ENCODE measurements around the gene HEXB. TPM values are rescaled to one million over a fixed set of nuclear protein-coding genes. Genes with fewer than 3 reads are reported as not detected.

Gene HEXB
- total RNA-seq, 1 experiment from 2014 or later: 248 TPM

DNA sequence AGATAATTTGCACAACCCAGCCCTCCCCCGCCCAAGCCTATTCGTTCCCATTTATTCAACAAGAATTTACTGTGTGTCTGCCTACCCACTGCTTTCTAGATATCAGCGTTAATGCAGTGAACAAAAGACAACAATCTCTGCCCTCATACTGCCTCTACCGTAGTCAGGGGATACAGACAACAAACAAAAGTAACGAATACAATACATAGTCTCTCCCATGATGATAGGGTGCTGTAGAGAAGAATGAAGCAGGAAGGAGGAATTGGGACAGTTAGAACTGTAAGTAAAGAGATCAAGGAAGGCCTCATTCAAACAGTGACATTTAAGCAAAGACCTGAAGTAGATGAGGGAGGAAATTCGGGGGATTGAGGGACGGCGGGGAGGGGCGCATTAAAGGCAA, 80.2 kb downstream of the HEXB start:
- H3K36me3 ChIP-seq (ENCODE audit: control insufficient read depth, insufficient read depth, low read length): peaks cover 26% of the 10 kb centered on the region
- H3K9me3 ChIP-seq (ENCODE audit: control insufficient read depth, insufficient read depth, low read depth, low read length): no peaks in the 10 kb centered on the region
- CTCF ChIA-PET: no interaction called here
- H3K4me3 ChIP-seq (ENCODE audit: low read depth in 2 of 2, low read length in 2 of 2): peak overlapping the region in 1 of 2 experiments; percentile 99; a peak in 2 of 4 replicates
- H3K27me3 ChIP-seq (ENCODE audit: control insufficient read depth, insufficient read depth, low read length): no peaks in the 10 kb centered on the region
- H3K4me1 ChIP-seq (ENCODE audit: control insufficient read depth, insufficient read depth, low read length): peaks cover 27% of the 10 kb centered on the region
- TF ChIP-seq CTCF (IDR thresholded peaks at IDR 0.05) (no peak), POLR2AphosphoS5 (IDR thresholded peaks at IDR 0.05; ENCODE audit: low read depth, low read length) (no peak), SIN3A (IDR thresholded peaks at IDR 0.05; ENCODE audit: borderline replicate concordance, insufficient read depth, low read depth, low read length) (no peak), TCF7L2 (IDR thresholded peaks at IDR 0.05; ENCODE audit: low read depth, low read length) (no peak), REST (IDR thresholded peaks at IDR 0.05; ENCODE audit: insufficient read depth in 1 of 2, low read depth in 2 of 2, low read length in 1 of 2) (no peak)
- intact Hi-C loops (cut with micrococcal nuclease; ENCODE audit: unreplicated experiment) (loop anchor here (10.0 kb wide), 1 partner anchor 150 kb away; no protein-coding TSS in a partner anchor), in situ Hi-C loops (cut with HindIII; ENCODE audit: low pct_unique_long_range_greater_than_20kb, low sequenced_read_pairs) (no loop called here)
- DNase-seq (ENCODE audit: low read depth, low spot score) (no peak), ATAC-seq (no peak)
- POLR2A ChIA-PET: no interaction called here
- peak overlapping the region; percentile 98 for H3K27ac ChIP-seq (ENCODE audit: low read length)
- no TSS peak for BruUV-seq (replicated peaks)

- BruUV-seq (replicated peaks): no TSS peak
- intact Hi-C loops (cut with micrococcal nuclease; ENCODE audit: unreplicated experiment): loop anchor here (10.0 kb wide), 1 partner anchor 149 kb away; no protein-coding TSS in a partner anchor
Observed at GRCh38 chr5:74765929-74766328, 80.9 kb downstream of the HEXB start.

More at GRCh38 chr5:74765929-74766328, 80.9 kb downstream of the HEXB start:
- Histone ChIP-seq H3K27me3 (ENCODE audit: control insufficient read depth, insufficient read depth, low read length) (no peaks in the 10 kb centered on the region), H3K4me3 (ENCODE audit: low read depth in 2 of 2, low read length in 2 of 2) (peak overlapping the region; percentile 99 to 100), H3K4me1 (ENCODE audit: control insufficient read depth, insufficient read depth, low read length) (peaks cover 27% of the 10 kb centered on the region), H3K27ac (ENCODE audit: low read length) (peak overlapping the region; percentile 98), H3K9me3 (ENCODE audit: control insufficient read depth, insufficient read depth, low read depth, low read length) (no peaks in the 10 kb centered on the region), H3K36me3 (ENCODE audit: control insufficient read depth, insufficient read depth, low read length) (peaks cover 32% of the 10 kb centered on the region)
- DNase-seq (ENCODE audit: low read depth, low spot score) (no peak), ATAC-seq (no peak)
- ChIA-PET CTCF (no interaction called here), POLR2A (no interaction called here)
- TF ChIP-seq TCF7L2 (IDR thresholded peaks at IDR 0.05; ENCODE audit: low read depth, low read length) (no peak), REST (IDR thresholded peaks at IDR 0.05; ENCODE audit: insufficient read depth in 1 of 2, low read depth in 2 of 2, low read length in 1 of 2) (no peak), SIN3A (IDR thresholded peaks at IDR 0.05; ENCODE audit: borderline replicate concordance, insufficient read depth, low read depth, low read length) (no peak), POLR2AphosphoS5 (IDR thresholded peaks at IDR 0.05; ENCODE audit: low read depth, low read length) (no peak)
- in situ Hi-C loops (cut with HindIII; ENCODE audit: low pct_unique_long_range_greater_than_20kb, low sequenced_read_pairs): no loop called here

Measured in Panc1 (cell line).